Vagina (tissue), 2 donors: Measurements from ENCODE around the gene SPINK4. TPM values are rescaled to one million over a fixed set of nuclear protein-coding genes. Genes with fewer than 3 reads are reported as not detected.

ENCODE experiments used
- DNase-seq, 2 donors: peaks; one replicate each; pipeline ENCODE4 v3.0.0-alpha.2; 2017; ENCODE audit errors: extremely low spot score in 2 of 2
- H3K27ac ChIP-seq: fragments of 200-600 bp; sonication (generic); one replicate; pipeline ENCODE4 v1.5.1; 2019
- H3K27me3 ChIP-seq: fragments of 200-600 bp; sonication (generic); one replicate; pipeline ENCODE4 v1.5.1; 2019
- H3K36me3 ChIP-seq, 2 donors: fragments of 200-600 bp; sonication (generic); one replicate each; pipeline ENCODE4 v1.5.1; 2017 to 2019
- H3K4me1 ChIP-seq: fragments of 200-600 bp; sonication (generic); one replicate; pipeline ENCODE4 v1.5.1; 2019
- H3K4me3 ChIP-seq, 2 donors: fragments of 200-600 bp; sonication (generic); 1 replicate in 1 of 2; 2 replicates in 1 of 2; pipeline ENCODE4 v1.5.1; 2016 to 2019
- H3K9me3 ChIP-seq: fragments of 200-600 bp; sonication (generic); one replicate; pipeline ENCODE4 v1.5.1; 2019
- CTCF ChIP-seq, 3 experiments: fragments of 450-650 bp in 2 of 3; fragments of 200-600 bp in 1 of 3; sonication (generic) in 1 of 3; IDR thresholded peaks; one replicate each; pipeline ENCODE4 v1.5.1; 2017 to 2019; ENCODE audit warnings: antibody characterized with exemption in 3 of 3, mild to moderate bottlenecking in 2 of 3, moderate library complexity in 2 of 3
- POLR2A ChIP-seq, 2 donors: fragments of 450-650 bp; IDR thresholded peaks; one replicate each; pipeline ENCODE4 v1.6.1; 2017; ENCODE audit warnings: antibody characterized with exemption in 2 of 2, mild to moderate bottlenecking in 2 of 2, moderate library complexity in 2 of 2
- POLR2AphosphoS5 ChIP-seq, 2 donors: sonication (generic); formaldehyde crosslinking; IDR thresholded peaks; one replicate each; pipeline ENCODE4 v1.9.0; 2017; ENCODE audit warnings: antibody characterized with exemption in 2 of 2, mild to moderate bottlenecking in 2 of 2, low read depth in 1 of 2; ENCODE audit not compliant: insufficient read depth in 1 of 2
- intact Hi-C: fragments of 100-400 bp; cut with DNase I; formaldehyde crosslinking; loops from one replicate; pipeline ENCODE4 v1.15.1; 2023
- total RNA-seq: library from RNA; depleted of rRNA; stranded (reverse); fragments of >200 nt; gene quantifications from one replicate; pipeline ENCODE4 v1.2.3, GENCODE V29; 2016

The SPINK4 gene
- total RNA-seq, 1 donor from 2014 or later, result not detected

GRCh38 chr9:33263131-33264002 is 23.4 kb downstream of the SPINK4 start:
- no peak for DNase-seq
- no peak for TF ChIP-seq CTCF (IDR thresholded peaks at IDR 0.05)
- no peak for TF ChIP-seq POLR2AphosphoS5 (IDR thresholded peaks at IDR 0.05; ENCODE audit: insufficient read depth in 1 of 2, low read depth in 1 of 2)
- TF ChIP-seq POLR2A (IDR thresholded peaks at IDR 0.05), result no peak
- Histone ChIP-seq H3K9me3 (no peaks in the 10 kb centered on the region), H3K4me3 (peak overlapping the region; percentile 87 to 100), H3K27me3 (no peaks in the 10 kb centered on the region), H3K36me3 (peaks cover 0 to 59% of the 10 kb centered on the region in 2 donors), H3K4me1 (peaks cover 41% of the 10 kb centered on the region), H3K27ac (peak overlapping the region; percentile 98)
- intact Hi-C loops, result no loop called here

GRCh38 chr9:33264003-33264472 is 24.1 kb downstream of the SPINK4 start:
- no peak for DNase-seq
- Histone ChIP-seq H3K4me1 (peaks cover 41% of the 10 kb centered on the region), H3K4me3 (peak overlapping the region; percentile 87 to 100), H3K9me3 (no peaks in the 10 kb centered on the region), H3K27me3 (no peaks in the 10 kb centered on the region), H3K27ac (peak overlapping the region; percentile 98), H3K36me3 (peaks cover 0 to 57% of the 10 kb centered on the region in 2 donors)
- no peak for TF ChIP-seq POLR2AphosphoS5 (IDR thresholded peaks at IDR 0.05; ENCODE audit: insufficient read depth in 1 of 2, low read depth in 1 of 2)
- intact Hi-C loops, result no loop called here

GRCh38 chr9:33264473-33265177 is 24.7 kb downstream of the SPINK4 start, which contains the start of the genes BAG1 and CHMP5:
Gene BAG1 (minus strand): TSS chr9:33264708.
Gene CHMP5 (plus strand): TSS chr9:33265049. CDS start chr9:33265079, 30 bp downstream.
- Histone ChIP-seq H3K36me3 (peaks cover 0 to 57% of the 10 kb centered on the region in 2 donors), H3K27me3 (no peaks in the 10 kb centered on the region), H3K4me1 (peaks cover 41% of the 10 kb centered on the region), H3K4me3 (peak within 1 kb of the TSS; percentile 87 to 100), H3K9me3 (no peaks in the 10 kb centered on the region), H3K27ac (peak within 1 kb of the TSS; percentile 98)
- intact Hi-C loops, result no loop called here
- TF ChIP-seq POLR2AphosphoS5 (IDR thresholded peaks at IDR 0.05; ENCODE audit: insufficient read depth in 1 of 2, low read depth in 1 of 2) (peak; percentile 82 to 100), POLR2A (IDR thresholded peaks at IDR 0.05) (peak in 1 of 2 donors; percentile 76), CTCF (IDR thresholded peaks at IDR 0.05) (peak in 1 of 3 experiments; percentile 26)
- DNase-seq, result peak; percentile 99

DNA sequence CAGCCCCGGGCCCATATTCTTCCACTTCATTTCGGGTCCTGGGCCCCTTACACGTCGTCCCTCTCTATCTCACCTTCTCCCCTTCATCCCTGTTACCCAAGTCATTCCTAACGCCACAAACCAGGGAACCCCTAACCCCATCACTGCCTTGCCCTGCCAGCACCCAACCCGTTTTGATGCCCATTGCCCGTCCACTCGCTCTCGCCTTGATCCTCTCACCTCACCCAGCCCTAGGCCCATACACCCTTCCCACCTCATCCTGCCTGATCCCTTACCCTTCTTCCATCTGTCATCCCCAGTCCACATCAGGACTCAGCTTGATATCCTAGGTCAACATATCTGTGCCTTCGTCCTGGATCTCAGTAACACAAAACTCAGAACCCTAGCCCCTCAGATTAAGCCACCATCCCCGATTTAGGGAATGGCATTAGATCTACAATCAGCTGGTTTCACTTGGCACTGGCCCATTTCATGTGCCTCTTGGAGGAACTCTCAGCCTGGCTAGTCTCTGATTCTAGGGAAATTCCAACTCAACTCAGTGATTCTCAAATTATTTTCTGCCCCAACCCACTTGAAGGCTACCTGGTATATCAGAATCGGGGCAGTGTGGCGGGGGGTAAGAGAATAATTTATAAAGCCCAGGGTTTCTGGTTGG is 25.4 kb downstream of the SPINK4 start:
- no peaks in the 10 kb centered on the region for H3K9me3 ChIP-seq
- no peak for DNase-seq
- peak overlapping the region; percentile 98 for H3K27ac ChIP-seq
- peaks cover 0 to 57% of the 10 kb centered on the region in 2 donors for H3K36me3 ChIP-seq
- intact Hi-C loops, result no loop called here
- H3K4me1 ChIP-seq, result peaks cover 41% of the 10 kb centered on the region
- TF ChIP-seq POLR2AphosphoS5 (IDR thresholded peaks at IDR 0.05; ENCODE audit: insufficient read depth in 1 of 2, low read depth in 1 of 2) (no peak), CTCF (IDR thresholded peaks at IDR 0.05) (no peak), POLR2A (IDR thresholded peaks at IDR 0.05) (no peak)
- H3K27me3 ChIP-seq, result no peaks in the 10 kb centered on the region
- peak overlapping the region; percentile 87 to 100 for H3K4me3 ChIP-seq
